HT-29 (cell line): ENCODE data around the gene EHD4. TPM values are rescaled to one million over a fixed set of nuclear protein-coding genes. Genes with fewer than 3 reads are reported as not detected.

Source experiments
- DNase-seq: peaks from one replicate; pipeline ENCODE4 v3.0.0-alpha.2; 2015; ENCODE audit warnings: low spot score
- total RNA-seq: library from RNA; depleted of rRNA; stranded (reverse); fragments of >200 nt; shearing (Covaris generic); gene quantifications from 2 replicates; pipeline ENCODE4 v1.2.3, GENCODE V29; 2014

EHD4 gene
- total RNA-seq, 1 experiment from 2014 or later, result 60.6 TPM

DNA sequence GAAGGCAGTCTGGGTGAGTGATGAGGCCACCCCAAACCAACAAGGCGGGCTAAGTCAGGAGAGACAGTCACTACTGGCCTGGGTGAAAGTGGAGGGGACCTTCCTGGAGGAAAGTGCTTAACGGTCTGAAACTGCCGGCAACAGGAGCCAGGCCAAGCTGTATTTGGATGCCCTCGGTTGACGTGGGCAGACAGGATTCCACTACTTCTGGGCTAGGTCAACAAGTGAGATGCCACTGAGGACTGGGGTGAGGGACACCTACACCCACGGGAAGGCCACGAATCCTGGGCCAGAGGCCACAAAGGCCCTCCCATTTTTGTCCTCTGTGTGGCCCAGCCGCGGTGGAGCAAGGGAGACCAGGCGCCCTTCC, 90.8 kb downstream of the EHD4 start:
- peak; percentile 33 for DNase-seq

GRCh38 chr15:41881086-41881485, 91.3 kb downstream of the EHD4 start:
- no peak for DNase-seq

GRCh38 chr15:41880156-41880877, 92.0 kb downstream of the EHD4 start:
- no peak for DNase-seq

DNA sequence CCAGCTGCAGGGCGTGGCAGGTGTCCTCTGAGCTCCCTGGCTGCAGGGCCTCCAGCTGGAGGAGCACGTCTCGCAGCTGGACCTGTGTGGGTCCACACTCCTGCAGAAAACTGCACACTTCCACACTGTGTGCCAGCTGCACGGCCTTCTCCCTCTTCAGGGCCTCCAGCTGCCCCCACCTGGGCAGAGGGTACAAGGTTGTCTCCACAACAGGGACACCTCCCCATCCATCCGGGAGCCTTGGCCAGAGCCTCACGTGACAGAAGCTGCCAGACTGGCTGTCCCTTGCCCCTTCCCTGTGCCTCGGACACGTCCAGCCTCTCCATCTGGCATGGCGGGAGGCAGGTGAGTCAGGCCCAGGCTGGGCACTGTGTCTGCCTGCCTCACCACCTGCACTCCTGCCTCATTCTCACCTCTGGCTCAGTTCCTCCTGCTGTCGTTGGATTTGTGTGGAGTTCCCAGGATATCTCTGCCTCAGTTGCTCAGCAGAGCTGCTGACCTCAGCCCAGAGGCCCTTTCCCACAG, 93.0 kb downstream of the EHD4 start:
- DNase-seq, result no peak

GRCh38 chr15:41878355-41878699, 94.0 kb downstream of the EHD4 start:
- no peak for DNase-seq

- DNase-seq, result no peak
Observed at GRCh38 chr15:41877631-41878354, 94.6 kb downstream of the EHD4 start.

GRCh38 chr15:41876689-41877088, 95.7 kb downstream of the EHD4 start:
- DNase-seq, result no peak

- DNase-seq, result no peak
Observed at GRCh38 chr15:41876007-41876406, 96.3 kb downstream of the EHD4 start.

- DNase-seq, result no peak
Observed at GRCh38 chr15:41874736-41875135, 97.6 kb downstream of the EHD4 start.

DNA sequence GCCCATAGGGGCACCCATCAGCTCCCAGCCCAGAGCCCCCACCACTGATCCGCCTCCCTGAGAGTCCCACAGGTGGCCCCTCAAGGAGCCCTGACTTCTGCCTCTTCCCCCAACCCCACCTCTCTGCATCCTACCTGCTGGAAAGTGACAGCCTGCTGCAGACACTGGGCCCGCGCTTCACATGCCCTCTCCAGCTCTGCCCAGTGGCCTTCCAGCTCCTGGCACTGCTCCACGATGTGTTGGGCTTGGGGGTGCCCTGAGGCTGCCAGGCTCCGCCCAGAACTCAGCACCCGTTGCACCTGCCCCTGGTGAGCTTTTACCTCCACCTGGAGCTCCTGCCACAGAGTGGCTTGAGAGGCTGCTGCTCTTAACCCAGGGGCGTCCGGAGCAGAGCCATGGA, 98.6 kb downstream of the EHD4 start:
- DNase-seq, result no peak

- no peak for DNase-seq
Observed at GRCh38 chr15:41872166-41872747, 100.1 kb downstream of the EHD4 start.

DNA sequence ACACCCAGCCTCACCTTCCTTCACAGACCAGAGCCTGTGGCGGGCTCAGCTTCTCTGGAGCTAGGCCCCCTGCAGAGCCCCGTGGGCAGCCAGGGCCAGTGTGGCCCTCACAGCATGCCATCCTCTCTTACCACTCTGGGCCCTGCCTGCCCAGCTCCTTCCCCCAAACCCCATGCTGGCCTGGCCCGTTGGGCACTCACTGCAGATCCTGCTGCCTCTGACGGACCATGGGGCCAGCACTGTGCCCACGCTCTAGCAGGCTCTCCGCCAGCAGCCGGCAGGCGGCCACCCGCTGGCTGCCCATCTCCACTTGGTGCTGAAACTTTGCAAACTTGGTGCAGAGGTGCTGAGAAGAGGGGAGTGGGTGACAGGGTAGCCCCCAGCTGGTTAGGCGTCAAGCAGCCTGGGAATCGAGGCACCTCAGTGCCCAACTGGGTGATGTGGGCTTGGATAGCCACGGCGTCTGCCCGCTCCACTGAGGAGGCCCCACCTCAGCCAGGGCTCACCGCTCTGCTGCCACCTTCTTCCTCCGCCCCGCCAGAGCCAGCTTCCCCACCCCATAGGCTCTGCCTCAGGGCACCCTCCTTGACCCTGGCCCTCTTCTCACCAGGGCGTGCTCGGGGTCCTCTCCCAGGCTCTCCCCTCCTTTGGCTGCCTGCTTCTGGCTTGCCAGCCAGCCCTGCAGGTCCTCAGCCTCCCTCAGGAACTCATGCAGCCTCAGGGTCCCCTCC, 101.0 kb downstream of the EHD4 start:
- DNase-seq, result no peak

GRCh38 chr15:41870689-41871081, 101.7 kb downstream of the EHD4 start:
- no peak for DNase-seq

GRCh38 chr15:41869770-41870688, 102.3 kb downstream of the EHD4 start:
- no peak for DNase-seq

DNA sequence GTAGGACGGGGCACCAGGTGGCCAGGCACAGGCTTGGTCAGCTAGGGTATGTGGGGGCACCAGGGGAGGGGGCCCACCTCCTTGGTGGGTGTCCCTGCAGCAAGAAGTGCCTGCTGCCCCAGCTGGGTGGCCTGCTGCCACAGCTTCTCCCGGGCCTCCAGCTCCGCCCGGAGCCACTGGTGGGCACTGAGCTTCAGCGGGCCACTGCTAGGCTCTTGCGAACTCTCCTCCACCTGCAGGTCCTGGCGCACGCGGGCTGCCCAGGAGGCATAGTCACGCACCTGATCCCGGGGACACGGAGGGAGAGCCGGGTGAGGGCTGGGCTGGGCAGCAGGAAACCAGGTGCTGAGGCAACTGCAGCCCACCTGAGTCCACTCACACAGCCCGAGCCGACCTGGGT, 104.0 kb downstream of the EHD4 start:
- no peak for DNase-seq

- no peak for DNase-seq
Observed at GRCh38 chr15:41866872-41867579, 105.3 kb downstream of the EHD4 start.

- DNase-seq, result no peak
Observed at GRCh38 chr15:41866263-41866703, 106.1 kb downstream of the EHD4 start.

DNA sequence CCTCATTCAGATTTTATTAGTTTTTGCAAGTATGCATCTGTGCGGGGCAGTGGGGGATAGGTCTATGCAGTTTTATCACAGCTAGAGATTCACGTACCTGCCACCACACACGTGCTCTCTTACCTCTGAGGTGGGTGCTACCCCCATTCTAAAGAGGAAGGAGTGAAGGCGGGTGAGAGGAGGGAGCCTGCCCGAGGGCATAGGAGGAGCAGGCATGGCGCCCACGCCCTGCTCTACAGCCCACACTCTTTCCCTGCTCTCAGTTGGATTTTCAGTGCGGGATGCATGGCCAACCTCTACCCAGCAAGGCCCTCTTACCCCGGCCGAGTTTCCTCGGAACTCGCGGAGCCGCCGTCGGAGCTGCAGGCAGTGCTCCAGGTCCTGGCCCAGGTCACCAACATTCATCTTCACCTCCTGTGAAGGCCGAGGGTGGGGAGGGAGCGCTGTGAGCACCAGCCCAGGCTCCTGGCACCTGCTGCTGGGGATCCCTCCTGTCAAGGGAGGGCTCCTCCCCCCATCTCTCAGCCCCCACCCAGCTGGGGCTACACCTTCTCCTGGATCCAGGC, 106.8 kb downstream of the EHD4 start:
- no peak for DNase-seq

DNA sequence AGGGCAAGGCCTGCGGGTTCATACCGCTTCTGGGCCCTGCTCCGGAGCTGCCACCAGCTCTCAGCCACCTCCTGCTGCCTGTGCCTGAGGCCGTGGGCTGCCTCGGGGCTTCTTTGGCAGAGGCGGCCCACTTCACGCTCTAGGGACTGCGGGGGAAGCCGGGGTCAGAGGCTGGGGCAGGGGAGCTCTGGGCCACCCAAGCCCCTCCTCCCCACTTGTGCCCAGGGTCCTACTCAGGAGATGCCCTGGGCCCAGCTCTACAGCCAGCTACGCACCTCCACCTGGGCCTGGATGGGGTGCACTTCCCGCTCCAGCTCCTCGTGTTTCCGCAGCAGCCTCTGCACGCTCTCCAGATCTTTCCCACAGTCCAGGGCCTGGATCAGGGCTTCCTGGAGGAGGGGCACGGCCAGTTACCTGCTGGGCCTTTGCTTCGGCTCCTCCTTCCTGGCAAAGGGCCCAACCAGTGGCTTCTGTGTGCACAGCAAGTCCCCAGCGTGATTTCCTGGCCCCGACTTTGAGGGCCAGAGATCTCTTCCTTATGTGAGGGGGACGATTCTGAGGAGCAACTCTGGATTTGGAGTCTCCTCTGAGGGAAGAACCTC, 109.7 kb downstream of the EHD4 start:
- peak; percentile 93 for DNase-seq
